Endothelial cell of umbilical vein (primary cell): ENCODE measurements around the gene TULP4. TPM values are rescaled to one million over a fixed set of nuclear protein-coding genes. Genes with fewer than 3 reads are reported as not detected.

Source experiments
- BruUV-seq: library from RNA; stranded (reverse); fragments of 400-500 nt; replicated peaks from 2 replicates; lab custom pipeline; 2021; lab: Mats Ljungman, UMichigan
- CTCF ChIA-PET: fragments of 300-600, 350-600 bp; sonication (Branson Sonifier 250); formaldehyde crosslinking; loops from one replicate; lab custom pipeline; 2021; ENCODE audit warnings: antibody characterized with exemption, inconsistent platforms; lab: Charles Lee
- POLR2A ChIA-PET: fragments of 300-600, 350-600 bp; sonication (Branson Sonifier 250); formaldehyde crosslinking; loops from one replicate; lab custom pipeline; 2021; ENCODE audit warnings: antibody characterized with exemption, inconsistent platforms; lab: Charles Lee
- DNase-seq: peaks from one replicate; pipeline ENCODE4 v3.0.0-alpha.2; 2011; ENCODE audit warnings: low read depth, low spot score
- FAIRE-seq: peaks from 2 replicates; lab custom pipeline; 2011; peaks lifted over from hg19 to GRCh38; lab: Jason Lieb, UNC
- H2AFZ ChIP-seq: 2 replicates; pipeline ENCODE4 v1.6.0; 2012; ENCODE audit warnings: low read depth, low read length, control low read depth, inconsistent platforms
- H3K27ac ChIP-seq: 2 replicates; pipeline ENCODE4 v1.5.1; 2011; ENCODE audit warnings: low read depth, mild to moderate bottlenecking, control low read depth, low read length, moderate library complexity; ENCODE audit not compliant: insufficient read depth
- H3K27me3 ChIP-seq, 2 experiments: 2 replicates each; pipeline versions ENCODE4 v1.6.0 to v1.6.1; 2011; ENCODE audit warnings: low read length in 2 of 2, mixed read lengths in 1 of 2; ENCODE audit not compliant: control insufficient read depth in 2 of 2, insufficient read depth in 2 of 2
- H3K36me3 ChIP-seq, 2 experiments: 2 replicates in 1 of 2; 3 replicates in 1 of 2; pipeline ENCODE4 v1.5.1; 2011; ENCODE audit warnings: low read length in 2 of 2, mild to moderate bottlenecking in 1 of 2, moderate library complexity in 1 of 2; ENCODE audit not compliant: control insufficient read depth in 2 of 2, insufficient read depth in 2 of 2; ENCODE audit errors: extremely low read depth in 1 of 2
- H3K4me1 ChIP-seq: 3 replicates; pipeline ENCODE4 v1.5.1; 2011; ENCODE audit warnings: mild to moderate bottlenecking, low read length; ENCODE audit not compliant: control insufficient read depth, insufficient read depth; ENCODE audit errors: extremely low read depth
- H3K4me2 ChIP-seq: 2 replicates; pipeline ENCODE4 v1.6.1; 2011; ENCODE audit warnings: low read length, control low read depth, mixed read lengths; ENCODE audit not compliant: insufficient read depth
- H3K4me3 ChIP-seq, 3 experiments: fragments of 200-600 bp in 1 of 3; sonication (generic), shearing (Covaris generic) in 1 of 3; replicated peaks in 1 of 3; 2 replicates each; pipeline ENCODE4 v1.5.1; 2011 to 2016; ENCODE audit warnings: control low read depth in 3 of 3, low read length in 3 of 3, mild to moderate bottlenecking in 2 of 3, inconsistent platforms in 1 of 3, low read depth in 1 of 3, moderate library complexity in 1 of 3; ENCODE audit not compliant: insufficient read depth in 1 of 3
- H3K79me2 ChIP-seq: 2 replicates; pipeline ENCODE4 v1.6.0; 2012; ENCODE audit warnings: low read length, inconsistent platforms; ENCODE audit not compliant: control insufficient read depth, insufficient read depth
- H3K9ac ChIP-seq: replicated peaks from 2 replicates; pipeline ENCODE3; 2011; ENCODE audit warnings: low read length, control low read depth; ENCODE audit not compliant: insufficient read depth; ENCODE audit errors: extremely low read depth
- H3K9me1 ChIP-seq: replicated peaks from 3 replicates; pipeline ENCODE4 v1.6.0; 2011; ENCODE audit warnings: mild to moderate bottlenecking, low read length; ENCODE audit not compliant: control insufficient read depth, insufficient read depth; ENCODE audit errors: extremely low read depth
- H3K9me3 ChIP-seq: replicated peaks from 2 replicates; pipeline ENCODE4 v1.5.1; 2012; ENCODE audit warnings: low read length, inconsistent platforms; ENCODE audit not compliant: control insufficient read depth, insufficient read depth
- H4K20me1 ChIP-seq: replicated peaks from 2 replicates; pipeline ENCODE3; 2011; ENCODE audit warnings: mild to moderate bottlenecking, low read length; ENCODE audit not compliant: control insufficient read depth, insufficient read depth; ENCODE audit errors: extremely low read depth
- CTCF ChIP-seq, 2 donors: IDR thresholded peaks; 1 replicate in 1 of 2; 2 replicates in 1 of 2; pipeline ENCODE4 v1.5.1; 2011; ENCODE audit warnings: low read length in 2 of 2, mild to moderate bottlenecking in 2 of 2, moderate library complexity in 2 of 2, control low read depth in 1 of 2, inconsistent platforms in 1 of 2, low read depth in 1 of 2; ENCODE audit not compliant: insufficient read depth in 1 of 2; ENCODE audit errors: extremely low read depth in 1 of 2
- EZH2 ChIP-seq: IDR thresholded peaks from 2 replicates; pipeline ENCODE4 v1.6.1; 2012; ENCODE audit warnings: borderline replicate concordance, low read depth, mild to moderate bottlenecking, moderate library complexity, low read length, inconsistent platforms; ENCODE audit not compliant: severe bottlenecking
- FOS ChIP-seq: IDR thresholded peaks from 2 replicates; pipeline ENCODE4 v1.6.1; 2011; ENCODE audit warnings: mild to moderate bottlenecking, low read length, moderate library complexity, borderline replicate concordance; ENCODE audit not compliant: insufficient read depth
- GATA2 ChIP-seq: IDR thresholded peaks from 2 replicates; pipeline ENCODE4 v1.7.0; 2011; ENCODE audit warnings: low read depth, mild to moderate bottlenecking, moderate library complexity, mixed read lengths, low read length; ENCODE audit not compliant: insufficient read length, insufficient read depth
- JUN ChIP-seq: IDR thresholded peaks from 2 replicates; pipeline ENCODE4 v1.6.1; 2011; ENCODE audit warnings: borderline replicate concordance, low read depth; ENCODE audit not compliant: insufficient read length, insufficient read depth
- MAX ChIP-seq: IDR thresholded peaks from 2 replicates; pipeline ENCODE4 v1.6.1; 2011; ENCODE audit not compliant: insufficient read depth, insufficient read length
- MYC ChIP-seq: IDR thresholded peaks from one replicate; pipeline ENCODE4 v1.6.1; 2011; ENCODE audit warnings: mild to moderate bottlenecking, low read depth, low read length
- POLR2A ChIP-seq: IDR thresholded peaks from 2 replicates; pipeline ENCODE4 v1.6.1; 2012; ENCODE audit warnings: low read depth, mild to moderate bottlenecking, control low read depth, low read length
- POLR2AphosphoS5 ChIP-seq: IDR thresholded peaks from 2 replicates; pipeline ENCODE4 v1.6.1; 2012; ENCODE audit warnings: low read depth, mild to moderate bottlenecking, control low read depth, low read length, moderate library complexity; ENCODE audit not compliant: insufficient read depth
- dilution Hi-C: fragments of 300-500 bp; cut with MboI; formaldehyde crosslinking; loops from one replicate; pipeline ENCODE4 v1.15.0; 2019; ENCODE audit warnings: low sequenced_read_pairs; ENCODE audit not compliant: extremely low pct_ligation_motif_present
- intact Hi-C: fragments of 100-400 bp; cut with micrococcal nuclease; formaldehyde crosslinking; loops from one replicate; pipeline ENCODE4 v1.10.0; 2022
- polyA plus RNA-seq, 4 experiments: library from polyadenylated mRNA; depleted of rRNA in 3 of 4; stranded (reverse) in 3 of 4; unstranded in 1 of 4; fragments of >200 nt; gene quantifications; 2 replicates each; pipeline versions ENCODE4 v1.2.1 to v1.2.3, GENCODE V29; 2011 to 2012; ENCODE audit warnings: missing spikeins in 1 of 4
- total RNA-seq: library from RNA; stranded (reverse); gene quantifications from 2 replicates; pipeline ENCODE4 v1.2.3, GENCODE V29; 2021

TULP4 gene
- total and polyA plus RNA-seq, 2 donors (not counting 3 experiments of a cell fraction or from before 2014, with no cell fraction given): 10.8 to 55.1 TPM

- no TSS peak for BruUV-seq
- no peak overlapping the region for H2AFZ ChIP-seq
- peaks cover 0 to 4% of the 10 kb centered on the region in 2 experiments for H3K36me3 ChIP-seq
- no peaks in the 10 kb centered on the region for H4K20me1 ChIP-seq
- no peak overlapping the region for H3K4me3 ChIP-seq
- peak overlapping the region; percentile 33 for H3K4me2 ChIP-seq
- no peaks in the 10 kb centered on the region for H3K9me1 ChIP-seq
- peak overlapping the region; percentile 51 for H3K27ac ChIP-seq
- dilution Hi-C loops (no loop called here), intact Hi-C loops (no loop called here)
- POLR2A ChIA-PET: no interaction called here
- H3K4me1 ChIP-seq: peaks cover 17% of the 10 kb centered on the region
- CTCF ChIA-PET: interaction anchor here (0.8 to 2.7 kb wide), 9 partner anchors 9 to 274 kb away, joined by 3 to 14 read pairs (median 4); no protein-coding TSS in a partner anchor
- H3K9me3 ChIP-seq: no peaks in the 10 kb centered on the region
- no peak overlapping the region for H3K9ac ChIP-seq
- no peaks in the 10 kb centered on the region for H3K79me2 ChIP-seq
- no peaks in the 10 kb centered on the region for H3K27me3 ChIP-seq
- FAIRE-seq (peak; percentile 99), DNase-seq (peak; percentile 71)
- no peak for TF ChIP-seq EZH2
- no peak for TF ChIP-seq JUN
- no peak for TF ChIP-seq POLR2A
- TF ChIP-seq FOS: peak; percentile 77
- TF ChIP-seq MAX: no peak
- TF ChIP-seq CTCF (IDR thresholded peaks at IDR 0.05; ENCODE audit: extremely low read depth in 1 of 2, insufficient read depth in 1 of 2, low read depth in 1 of 2, low read length in 2 of 2): no peak
- no peak for TF ChIP-seq POLR2AphosphoS5
- no peak for TF ChIP-seq GATA2
- no peak for TF ChIP-seq MYC
These were observed 105.5 kb downstream of the TULP4 start for GRCh38 chr6:158417760-158418098.
